Ishikawa (cell line): ENCODE results near the gene RAB44.
A peak's percentile ranks its signal among the peaks of the same experiment; 100 is the strongest.

ENCODE experiments used
- CEBPB ChIP-seq: IDR thresholded peaks from 2 replicates; pipeline ENCODE4 v1.6.1; 2012
- CREB1 ChIP-seq: IDR thresholded peaks from 2 replicates; pipeline ENCODE4 v1.6.1; 2012; ENCODE audit warnings: low read depth
- EGR1 ChIP-seq: IDR thresholded peaks from 2 replicates; pipeline ENCODE4 v1.6.1; 2012
- FOXM1 ChIP-seq: IDR thresholded peaks from 2 replicates; pipeline ENCODE4 v1.6.1; 2012; ENCODE audit warnings: low read depth, borderline replicate concordance
- MAX ChIP-seq: IDR thresholded peaks from 2 replicates; pipeline ENCODE4 v1.6.1; 2012
- NFIC ChIP-seq: IDR thresholded peaks from 2 replicates; pipeline ENCODE4 v1.6.1; 2012
- RAD21 ChIP-seq: IDR thresholded peaks from 2 replicates; pipeline ENCODE4 v1.6.1; 2012; ENCODE audit warnings: low read depth
- TAF1 ChIP-seq: IDR thresholded peaks from 2 replicates; pipeline ENCODE4 v1.6.1; 2012; ENCODE audit warnings: low read depth, mild to moderate bottlenecking
- TCF12 ChIP-seq: IDR thresholded peaks from 2 replicates; pipeline ENCODE4 v1.6.1; 2012; ENCODE audit warnings: low read depth
- TEAD4 ChIP-seq: IDR thresholded peaks from 2 replicates; pipeline ENCODE4 v1.6.1; 2012
- USF1 ChIP-seq: IDR thresholded peaks from 2 replicates; pipeline ENCODE4 v1.6.1; 2012
- YY1 ChIP-seq: IDR thresholded peaks from 2 replicates; pipeline ENCODE4 v1.6.1; 2012; ENCODE audit warnings: low read depth
- ZBTB7A ChIP-seq: IDR thresholded peaks from 2 replicates; pipeline ENCODE4 v1.6.1; 2012; ENCODE audit warnings: low read depth
- TF ChIP-seq, protein P1 (sequence below): IDR thresholded peaks from 2 replicates; pipeline ENCODE4 v1.6.1; 2012; ENCODE audit warnings: low read depth, mild to moderate bottlenecking

Gene RAB44

DNA sequence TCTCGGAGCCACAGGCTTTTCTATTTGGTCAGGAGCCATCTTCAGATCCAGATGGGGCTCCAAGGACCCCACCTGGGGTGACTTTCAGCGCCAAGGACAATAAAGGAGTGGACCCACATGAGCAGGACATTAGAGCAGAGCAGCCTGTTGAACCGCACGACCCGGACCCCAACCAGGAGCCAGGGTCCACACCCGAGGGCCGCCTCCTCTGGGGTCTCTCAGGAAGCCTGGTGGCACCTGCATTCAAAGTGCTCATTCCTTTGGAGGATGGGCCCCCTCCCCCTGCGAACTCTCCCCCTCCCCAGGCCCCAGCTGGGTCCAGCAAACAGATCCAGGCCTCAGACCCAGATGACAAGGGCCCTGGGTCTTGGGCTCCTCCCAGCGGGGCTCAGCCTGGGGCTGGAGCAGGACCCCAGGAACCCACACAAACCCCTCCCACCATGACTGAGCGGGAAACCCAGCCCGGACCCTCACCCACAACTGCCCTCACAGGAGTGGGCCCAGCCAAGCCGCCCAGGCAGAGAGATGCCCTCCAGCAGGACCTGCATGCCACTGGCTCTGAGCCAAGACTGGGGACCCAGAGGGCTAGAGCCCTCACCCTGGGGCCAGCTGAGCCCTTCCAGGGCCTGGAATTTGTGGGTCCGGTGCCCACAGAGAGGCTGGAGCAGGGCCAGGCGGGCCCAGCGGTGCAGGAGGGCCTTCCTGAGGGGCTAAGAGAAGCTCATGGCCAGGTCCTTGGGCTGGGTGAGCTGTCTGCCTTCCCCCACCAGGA is 23.9 kb downstream of the RAB44 start:
- TF ChIP-seq NFIC (peak; percentile 35; the same call in 1 of the 2 replicates), MAX (no peak)

DNA sequence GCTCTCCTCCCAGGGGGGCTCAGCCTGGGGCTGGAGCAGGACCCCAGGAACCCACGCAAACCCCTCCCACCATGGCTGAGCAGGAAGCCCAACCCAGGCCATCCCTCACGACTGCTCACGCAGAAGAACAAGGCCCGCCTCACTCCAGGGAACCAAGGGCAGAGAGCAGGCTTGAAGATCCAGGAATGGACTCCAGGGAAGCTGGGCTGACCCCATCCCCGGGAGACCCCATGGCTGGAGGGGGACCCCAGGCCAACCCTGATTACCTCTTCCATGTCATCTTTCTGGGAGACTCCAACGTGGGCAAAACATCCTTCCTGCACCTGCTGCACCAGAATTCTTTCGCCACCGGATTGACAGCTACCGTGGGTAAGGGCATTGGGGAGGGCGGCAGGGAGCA is 24.7 kb downstream of the RAB44 start:
- TF ChIP-seq FOXM1, result no peak
- no peak for TF ChIP-seq YY1
- TF ChIP-seq TEAD4, result no peak
- no peak for TF ChIP-seq EGR1
- TF ChIP-seq MAX, result no peak
- TF ChIP-seq RAD21, result no peak
- no peak for TF ChIP-seq USF1
- TF ChIP-seq CEBPB, result no peak
- TF ChIP-seq TCF12, result no peak
- TF ChIP-seq, protein P1, sequence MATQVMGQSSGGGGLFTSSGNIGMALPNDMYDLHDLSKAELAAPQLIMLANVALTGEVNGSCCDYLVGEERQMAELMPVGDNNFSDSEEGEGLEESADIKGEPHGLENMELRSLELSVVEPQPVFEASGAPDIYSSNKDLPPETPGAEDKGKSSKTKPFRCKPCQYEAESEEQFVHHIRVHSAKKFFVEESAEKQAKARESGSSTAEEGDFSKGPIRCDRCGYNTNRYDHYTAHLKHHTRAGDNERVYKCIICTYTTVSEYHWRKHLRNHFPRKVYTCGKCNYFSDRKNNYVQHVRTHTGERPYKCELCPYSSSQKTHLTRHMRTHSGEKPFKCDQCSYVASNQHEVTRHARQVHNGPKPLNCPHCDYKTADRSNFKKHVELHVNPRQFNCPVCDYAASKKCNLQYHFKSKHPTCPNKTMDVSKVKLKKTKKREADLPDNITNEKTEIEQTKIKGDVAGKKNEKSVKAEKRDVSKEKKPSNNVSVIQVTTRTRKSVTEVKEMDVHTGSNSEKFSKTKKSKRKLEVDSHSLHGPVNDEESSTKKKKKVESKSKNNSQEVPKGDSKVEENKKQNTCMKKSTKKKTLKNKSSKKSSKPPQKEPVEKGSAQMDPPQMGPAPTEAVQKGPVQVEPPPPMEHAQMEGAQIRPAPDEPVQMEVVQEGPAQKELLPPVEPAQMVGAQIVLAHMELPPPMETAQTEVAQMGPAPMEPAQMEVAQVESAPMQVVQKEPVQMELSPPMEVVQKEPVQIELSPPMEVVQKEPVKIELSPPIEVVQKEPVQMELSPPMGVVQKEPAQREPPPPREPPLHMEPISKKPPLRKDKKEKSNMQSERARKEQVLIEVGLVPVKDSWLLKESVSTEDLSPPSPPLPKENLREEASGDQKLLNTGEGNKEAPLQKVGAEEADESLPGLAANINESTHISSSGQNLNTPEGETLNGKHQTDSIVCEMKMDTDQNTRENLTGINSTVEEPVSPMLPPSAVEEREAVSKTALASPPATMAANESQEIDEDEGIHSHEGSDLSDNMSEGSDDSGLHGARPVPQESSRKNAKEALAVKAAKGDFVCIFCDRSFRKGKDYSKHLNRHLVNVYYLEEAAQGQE, result no peak
- TF ChIP-seq NFIC, result no peak
- TF ChIP-seq TAF1, result no peak
- TF ChIP-seq ZBTB7A, result no peak
- TF ChIP-seq CREB1, result no peak

DNA sequence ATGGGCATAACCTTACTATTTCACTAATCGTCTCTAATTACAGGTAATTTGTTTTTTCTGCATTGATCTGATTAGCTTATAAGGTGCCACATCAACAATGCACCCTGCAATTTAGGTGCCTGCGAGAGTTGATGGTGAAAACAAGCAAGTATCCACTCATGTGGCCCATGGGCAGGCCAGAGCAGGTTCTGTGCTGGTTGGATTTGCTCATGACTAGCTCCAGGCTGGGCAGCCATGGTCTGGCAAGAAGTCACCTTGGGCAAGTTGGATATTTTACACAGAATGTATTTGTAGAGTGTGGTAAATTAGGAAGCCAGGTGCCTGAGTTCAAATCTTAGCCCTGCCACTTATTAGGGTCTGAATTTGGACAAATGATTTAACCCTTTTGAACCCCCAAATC is 25.3 kb downstream of the RAB44 start:
- TF ChIP-seq EGR1 (no peak), USF1 (no peak), NFIC (no peak)

DNA sequence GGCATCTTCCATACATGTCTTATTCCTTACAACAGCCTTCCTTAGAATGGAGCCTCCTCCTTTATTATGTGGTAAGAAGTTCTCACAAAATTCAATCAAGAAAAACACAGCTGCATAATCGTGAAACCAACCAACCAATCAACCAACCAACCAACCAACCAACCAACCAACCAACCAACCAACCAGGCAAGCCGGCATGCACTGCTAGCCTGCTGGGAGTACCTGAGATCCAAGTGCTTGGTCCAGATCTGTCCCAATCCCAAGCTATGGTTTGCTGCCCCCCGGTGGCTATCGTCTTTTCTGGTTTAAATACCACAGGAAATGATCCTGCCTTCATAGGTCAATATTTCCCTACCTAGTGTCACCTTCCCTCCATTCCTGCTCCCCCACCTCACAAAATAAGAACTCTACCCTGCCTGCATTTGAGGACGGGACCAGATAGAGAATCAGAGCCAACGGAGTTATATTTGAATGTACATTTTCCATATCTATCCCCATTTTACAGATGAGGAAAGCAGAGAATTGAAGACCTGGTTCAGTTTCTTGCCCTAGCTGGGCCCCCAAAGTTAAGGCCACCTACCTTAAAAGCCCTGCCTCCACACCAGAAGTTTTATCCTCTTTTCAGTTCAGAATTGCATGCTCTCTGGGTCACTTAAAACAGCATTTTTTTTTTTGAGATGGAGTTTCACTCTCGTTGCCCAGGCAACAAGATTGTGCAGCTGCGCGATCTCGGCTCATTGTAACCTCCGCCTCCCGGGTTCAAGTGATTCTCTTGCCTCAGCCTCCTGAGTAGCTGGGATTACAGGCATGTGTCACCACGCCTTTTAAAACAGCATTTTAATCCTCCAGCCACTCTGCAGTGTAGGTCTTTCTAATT is 27.1 kb downstream of the RAB44 start:
- TF ChIP-seq RAD21 (peak; percentile 89), MAX (no peak)

GRCh38 chr6:36725581-36725980 is 28.0 kb downstream of the RAB44 start:
- TF ChIP-seq TEAD4 (no peak), EGR1 (no peak)

DNA sequence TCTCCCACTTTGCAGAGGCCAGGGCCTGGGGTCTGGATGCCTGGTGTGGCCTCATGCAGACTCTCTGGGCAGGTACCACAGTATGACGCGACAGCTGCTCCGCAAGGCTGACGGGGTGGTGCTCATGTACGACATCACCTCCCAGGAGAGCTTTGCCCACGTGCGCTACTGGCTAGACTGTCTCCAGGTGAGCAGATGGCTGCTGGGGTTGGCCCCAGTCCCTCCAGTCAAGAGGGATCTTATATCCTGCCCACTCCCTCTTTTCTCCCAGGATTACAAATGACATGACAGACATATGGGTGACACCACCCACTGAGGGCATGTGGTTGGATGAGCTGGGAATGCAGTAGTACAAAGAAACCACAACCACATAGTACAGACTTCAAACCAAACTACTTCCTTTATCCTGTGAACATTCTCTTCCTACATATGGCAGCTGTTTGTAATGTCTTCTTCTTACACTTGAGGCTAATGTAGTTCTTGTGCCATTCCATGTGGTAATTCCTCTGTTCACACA is 29.9 kb downstream of the RAB44 start:
- TF ChIP-seq, protein P1, result no peak
